ENCODE measurements around the gene ZNF513.
"Not testable (repeated sequence)": the region's sequence is repeated elsewhere in the genome, so short reads cannot be mapped to it uniquely, and the experiment has no call there.

The ZNF513 gene

GRCh38 chr2:27354597-27354927 is 26.0 kb downstream of the ZNF513 start:
- no peak for DNase-seq

GRCh38 chr2:27353762-27354596 is 26.6 kb downstream of the ZNF513 start:
- no peak for DNase-seq

GRCh38 chr2:27353386-27353761 is 27.2 kb downstream of the ZNF513 start:
- DNase-seq: not testable (repeated sequence)

GRCh38 chr2:27351802-27352598 is 28.5 kb downstream of the ZNF513 start:
- no peak for DNase-seq

- DNase-seq: no peak
These were observed 30.3 kb downstream of the ZNF513 start for GRCh38 chr2:27350106-27350693.

- no peak for DNase-seq
These were observed 32.9 kb downstream of the ZNF513 start for GRCh38 chr2:27347641-27348040.

- no peak for DNase-seq
These were observed 44.4 kb downstream of the ZNF513 start for GRCh38 chr2:27336173-27336572.

- DNase-seq: no peak
These were observed 45.2 kb downstream of the ZNF513 start for GRCh38 chr2:27335311-27335710.

Measured in hippocampal formation (tissue), 2 donors.